T1000 (cell line): Measurements from ENCODE around the gene PRRT1B.
"Not testable (repeated sequence)": the region's sequence is repeated elsewhere in the genome, so short reads cannot be mapped to it uniquely, and the experiment has no call there.

Experiments used
- DNase-seq: peaks from one replicate; lab custom pipeline; 2025; ENCODE audit warnings: mixed read lengths; lab: John Stamatoyannopoulos, UW

The PRRT1B gene

DNA sequence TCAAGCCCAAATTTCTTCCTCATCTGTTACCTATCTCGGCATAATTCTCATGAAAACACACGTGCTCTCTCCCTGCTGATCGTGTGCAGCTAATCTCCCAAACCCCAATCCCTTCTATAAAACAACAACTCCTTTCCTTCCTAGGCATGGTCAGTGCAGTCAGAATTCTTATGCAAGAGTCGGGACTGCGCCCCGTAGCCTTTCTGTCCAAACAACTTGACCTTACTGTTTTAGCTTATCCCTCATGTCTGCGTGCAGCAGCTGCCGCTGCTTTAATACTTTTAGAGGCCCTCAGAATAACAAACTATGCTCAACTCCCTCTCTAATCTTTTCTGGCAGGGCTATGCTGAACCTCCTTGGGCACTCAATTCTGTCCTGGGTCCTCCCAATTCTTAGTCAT, 5.1 kb downstream of the PRRT1B start:
- DNase-seq = not testable (repeated sequence)

DNA sequence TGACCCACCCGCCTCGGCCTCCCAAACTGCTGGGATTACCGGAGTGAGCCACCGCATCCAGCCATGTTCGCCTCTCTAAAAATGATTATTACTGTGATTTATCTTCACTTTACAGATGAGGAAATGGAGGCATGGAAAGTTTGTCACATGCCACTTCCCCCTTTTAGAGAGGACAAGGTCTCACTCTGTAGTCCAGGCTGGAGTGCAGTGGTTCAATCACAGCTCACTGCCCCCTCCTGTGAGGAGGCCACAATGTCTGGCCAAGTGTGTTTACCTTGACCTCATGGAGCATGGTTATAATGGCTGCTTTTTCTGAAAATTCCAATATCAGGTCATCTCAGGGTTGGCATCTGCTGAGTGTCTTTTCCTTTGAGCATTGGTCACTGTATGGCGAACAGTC, 6.7 kb downstream of the PRRT1B start:
- no peak for DNase-seq

DNA sequence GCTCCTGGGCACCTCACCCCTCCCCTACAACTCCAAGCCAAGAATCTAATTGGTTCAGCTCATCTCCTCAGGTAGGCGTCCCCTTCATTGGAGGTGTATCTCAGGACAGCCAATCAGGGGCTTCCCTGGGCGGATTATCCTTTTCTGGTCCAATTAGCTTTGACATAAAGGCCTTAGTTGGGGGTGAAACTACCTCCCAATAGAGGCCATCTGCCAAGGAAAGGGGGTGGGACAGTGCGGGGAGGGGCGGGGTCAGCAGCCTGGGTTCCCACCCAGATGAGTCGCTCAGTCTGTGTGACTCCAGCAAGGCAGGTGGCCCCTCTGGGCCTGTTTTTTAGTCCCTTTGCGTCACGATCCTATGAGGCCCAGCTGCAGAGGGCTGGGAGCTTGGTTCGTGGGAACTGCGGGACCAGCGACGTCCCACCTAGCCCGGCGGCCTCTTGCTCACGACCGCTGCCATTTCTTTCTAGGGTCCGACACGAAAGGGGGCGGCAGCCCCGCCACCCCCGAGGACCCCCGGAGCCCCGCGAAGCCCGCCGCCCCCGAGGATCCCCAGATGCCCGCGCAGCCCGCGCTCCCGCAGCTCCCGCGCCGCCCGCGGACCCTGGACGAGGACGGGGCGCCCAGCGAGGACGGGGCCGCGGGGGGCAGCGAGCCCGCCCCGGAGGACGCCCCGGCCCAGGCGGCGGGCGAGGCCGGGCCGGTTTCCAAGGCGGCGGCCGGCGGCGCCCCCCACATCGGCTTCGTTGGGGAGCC, 8.9 kb downstream of the PRRT1B start:
- DNase-seq = no peak

DNA sequence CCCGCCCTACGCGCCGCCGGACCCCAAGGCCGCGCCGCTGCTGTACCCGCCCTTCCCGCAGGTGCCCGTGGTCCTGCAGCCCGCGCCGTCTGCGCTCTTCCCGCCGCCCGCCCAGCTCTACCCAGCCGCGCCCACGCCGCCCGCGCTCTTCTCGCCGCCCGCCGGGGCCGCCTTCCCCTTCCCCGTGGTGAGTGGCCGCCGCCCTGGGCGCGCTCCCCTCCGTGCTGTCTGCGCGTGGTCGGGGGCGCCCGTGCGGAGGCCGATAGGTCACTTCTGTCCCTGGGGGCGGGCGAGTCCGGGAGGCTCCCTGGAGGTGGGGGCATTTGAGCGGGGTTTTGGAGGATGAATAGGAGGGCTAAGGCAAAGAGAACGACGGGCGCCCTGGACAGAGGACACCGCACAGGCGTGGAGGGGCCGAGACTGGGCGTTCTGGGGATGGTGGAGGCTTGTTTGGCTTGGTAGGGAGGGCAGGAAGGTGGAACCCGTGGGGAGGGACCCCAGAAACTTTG, 9.6 kb downstream of the PRRT1B start:
- DNase-seq = no peak

DNA sequence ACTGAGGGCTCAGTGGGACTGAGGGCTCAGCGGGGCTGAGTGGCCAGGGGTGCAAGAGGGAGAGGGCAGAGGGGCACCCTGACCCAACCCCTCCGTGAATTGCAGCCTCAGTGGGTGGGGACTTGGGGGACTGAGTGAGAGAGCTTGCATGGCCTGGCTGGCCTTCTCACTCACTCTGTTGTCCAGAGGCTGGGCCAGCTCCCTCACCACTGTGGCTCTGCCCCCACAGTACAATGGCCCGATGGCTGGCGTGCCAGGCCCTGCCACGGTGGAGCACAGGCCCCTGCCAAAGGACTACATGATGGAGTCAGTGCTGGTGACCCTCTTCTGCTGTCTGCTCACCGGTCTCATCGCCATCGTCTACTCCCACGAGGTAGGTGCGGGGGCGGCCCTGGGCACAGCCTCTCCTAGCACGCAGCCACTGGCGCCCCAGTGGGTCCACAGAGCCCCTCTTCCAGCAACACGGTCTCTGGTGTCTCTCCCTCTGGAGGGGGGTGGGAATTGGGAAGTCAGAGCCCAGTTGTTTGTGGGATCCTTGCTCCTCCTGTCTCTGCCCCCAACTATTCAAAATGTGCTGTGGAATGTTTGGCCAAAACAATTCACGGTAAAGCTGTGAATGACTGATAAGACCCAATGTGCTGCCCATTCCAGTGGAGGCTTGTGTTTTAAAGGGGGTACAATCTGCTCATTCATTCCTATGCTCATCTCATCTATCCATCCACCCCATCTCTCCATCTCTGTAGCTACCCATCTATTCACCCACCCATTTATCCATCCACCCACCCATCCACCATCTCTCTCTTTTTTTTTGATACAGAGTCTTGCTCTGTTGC, 10.7 kb downstream of the PRRT1B start:
- no peak for DNase-seq

DNA sequence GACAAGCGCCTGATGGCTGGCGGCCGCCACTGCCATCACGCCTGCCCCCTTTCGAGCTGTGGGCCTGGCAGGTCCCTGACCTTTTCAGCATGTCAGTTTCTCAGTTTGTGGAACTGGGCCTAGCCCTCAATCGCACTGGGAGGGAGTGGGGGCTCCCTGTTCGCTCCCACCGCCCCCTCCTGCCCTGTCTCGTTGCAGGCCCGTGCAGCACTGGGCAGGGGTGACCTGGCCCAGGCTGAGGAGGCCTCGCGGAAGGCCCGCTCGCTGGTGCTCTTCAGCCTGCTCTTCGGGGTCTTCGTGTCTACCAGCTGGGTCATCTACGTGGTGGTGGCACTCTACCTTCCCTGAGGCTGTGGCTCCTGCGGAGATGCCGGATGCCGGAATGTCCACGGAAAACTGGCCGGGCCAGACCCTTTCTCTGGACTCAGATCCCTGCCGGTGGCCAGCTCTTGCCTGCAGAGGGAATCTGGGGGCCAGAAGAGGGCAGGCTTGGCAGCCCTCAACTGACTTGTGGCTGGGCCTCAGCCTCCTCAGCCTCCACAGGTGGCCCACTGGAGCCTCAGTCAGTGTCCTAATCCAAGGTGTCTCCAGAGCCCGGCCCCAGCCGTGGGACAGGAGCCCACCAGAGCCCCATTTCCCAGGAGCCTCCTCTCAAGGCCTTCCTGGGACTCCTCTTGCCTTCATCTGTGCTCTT, 12.7 kb downstream of the PRRT1B start:
- DNase-seq = no peak

DNA sequence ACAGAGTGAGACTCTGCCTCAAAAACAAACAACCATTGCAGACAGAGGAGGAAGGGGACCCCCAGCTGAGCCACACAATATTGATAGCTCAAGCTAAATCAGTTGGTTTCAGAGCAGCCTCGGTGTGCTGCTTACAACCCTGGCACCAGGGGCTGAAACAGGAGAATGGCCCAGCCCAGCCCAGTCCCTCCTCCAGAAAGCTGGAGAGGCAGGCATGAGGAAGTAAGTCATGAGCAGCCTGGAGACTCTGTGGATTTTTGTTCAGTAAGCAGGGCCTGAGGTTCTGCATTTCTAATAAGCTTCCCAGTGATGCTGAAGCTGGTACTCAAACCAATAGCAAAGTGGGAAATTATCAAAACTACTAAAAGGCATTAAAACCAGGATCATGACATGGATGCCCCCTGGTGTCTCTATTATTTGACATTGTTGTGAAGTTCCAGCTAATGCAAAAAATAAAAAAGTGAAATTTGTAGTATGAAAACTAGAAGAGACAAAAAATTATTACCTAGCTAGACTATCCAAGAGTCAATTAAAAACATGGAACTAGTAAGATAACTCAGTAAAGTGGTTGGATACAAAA, 14.2 kb downstream of the PRRT1B start:
- DNase-seq = no peak

DNA sequence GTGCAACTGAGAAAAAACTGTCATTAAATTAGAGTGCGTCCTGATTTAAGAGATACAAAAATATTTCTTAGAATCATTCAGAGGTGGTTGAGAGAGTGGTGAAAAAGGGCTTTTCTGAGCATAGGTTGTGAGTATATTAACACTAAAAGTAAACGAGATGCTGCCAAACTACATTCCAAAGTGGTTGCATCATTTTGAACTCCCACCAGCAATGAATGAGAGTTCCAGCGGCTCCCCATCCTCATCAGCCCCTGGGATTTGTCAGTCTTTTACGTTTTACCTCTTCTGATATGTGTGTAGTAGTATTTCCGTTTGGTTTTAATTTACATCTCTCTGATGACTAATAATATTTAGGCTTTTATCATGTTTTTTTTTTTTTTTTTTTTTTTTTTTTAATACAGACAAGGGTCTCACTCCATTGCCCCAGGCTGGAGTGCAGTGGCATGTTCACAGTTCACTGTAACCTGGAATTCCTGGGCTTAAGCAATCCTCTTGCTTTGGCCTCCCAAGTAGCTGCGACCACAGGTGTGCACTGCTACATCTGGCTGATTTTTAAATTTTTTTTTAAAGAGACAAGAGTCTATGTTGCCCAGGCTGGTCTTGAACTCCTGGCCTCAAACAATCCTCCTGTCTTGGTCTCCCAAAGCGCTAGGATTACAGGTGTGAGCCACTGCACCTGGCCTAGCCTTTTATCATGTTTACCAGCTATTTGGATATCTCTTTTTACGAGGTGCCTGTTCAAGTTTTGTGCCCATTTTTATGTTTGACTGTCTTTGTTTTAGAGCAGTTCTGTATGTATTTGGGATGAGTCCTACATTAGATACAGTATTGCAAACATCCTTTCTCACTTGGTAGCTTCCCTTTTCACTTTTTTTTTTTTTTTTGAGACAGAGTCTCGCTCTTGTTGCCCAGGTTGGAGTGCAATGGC, 17.0 kb downstream of the PRRT1B start:
- no peak for DNase-seq

DNA sequence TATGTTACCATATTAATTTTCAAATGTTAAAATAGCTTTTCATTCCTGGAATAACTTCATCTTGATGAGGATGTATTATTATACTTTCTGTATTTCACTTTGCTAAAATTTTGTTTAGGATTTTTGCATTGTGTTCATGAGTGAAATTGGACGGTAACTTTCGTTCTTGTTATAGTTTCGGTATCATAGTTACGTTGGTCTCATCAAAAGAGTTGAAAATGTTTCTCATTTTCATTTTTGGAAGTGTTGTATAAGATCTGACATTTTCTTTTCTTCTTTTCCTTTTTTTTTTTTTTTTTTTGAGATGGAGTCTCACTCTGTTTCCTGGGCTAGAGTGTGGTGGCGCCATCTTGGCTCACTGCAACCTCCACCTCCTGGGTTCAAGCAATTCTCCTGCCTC, 20.0 kb downstream of the PRRT1B start:
- DNase-seq = no peak

DNA sequence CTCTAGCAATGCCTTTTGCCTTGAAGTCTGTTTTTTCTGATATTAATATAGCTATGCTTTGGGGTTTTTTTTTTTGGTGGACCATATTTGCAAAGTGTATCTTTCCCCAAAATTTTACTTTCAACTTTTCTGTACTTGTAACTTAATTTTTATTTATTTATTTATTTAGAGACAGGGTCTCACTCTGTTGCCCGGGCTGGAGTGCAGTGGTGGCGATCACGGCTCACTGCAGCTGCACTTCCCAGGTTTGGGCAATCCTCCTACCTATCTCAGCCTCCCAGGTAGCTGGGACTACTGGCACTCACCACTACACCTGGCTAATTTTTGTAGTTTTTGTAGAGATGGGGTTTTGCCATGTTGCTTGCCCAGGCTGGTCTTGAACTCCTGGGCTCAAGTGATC, 20.8 kb downstream of the PRRT1B start:
- no peak for DNase-seq

DNA sequence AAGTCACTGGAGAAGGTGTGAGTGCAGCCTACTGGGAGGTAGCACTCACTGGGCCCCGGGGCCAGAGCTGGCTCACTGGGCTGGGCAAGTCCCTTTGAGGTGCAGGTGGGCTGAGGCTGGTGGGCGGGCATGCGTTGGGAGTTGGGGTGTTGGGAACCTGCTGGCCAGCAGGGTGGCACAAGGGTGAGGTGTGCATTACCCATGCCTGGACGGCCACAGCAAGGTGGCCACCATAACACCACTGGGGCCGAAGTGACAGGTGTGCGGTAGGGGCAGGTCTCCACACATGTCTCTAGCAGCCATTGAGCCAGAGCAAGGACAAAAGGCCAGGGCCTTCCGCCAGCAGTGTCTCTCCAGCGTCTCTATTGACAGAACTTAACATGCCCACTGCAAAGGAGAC, 22.6 kb downstream of the PRRT1B start:
- no peak for DNase-seq

DNA sequence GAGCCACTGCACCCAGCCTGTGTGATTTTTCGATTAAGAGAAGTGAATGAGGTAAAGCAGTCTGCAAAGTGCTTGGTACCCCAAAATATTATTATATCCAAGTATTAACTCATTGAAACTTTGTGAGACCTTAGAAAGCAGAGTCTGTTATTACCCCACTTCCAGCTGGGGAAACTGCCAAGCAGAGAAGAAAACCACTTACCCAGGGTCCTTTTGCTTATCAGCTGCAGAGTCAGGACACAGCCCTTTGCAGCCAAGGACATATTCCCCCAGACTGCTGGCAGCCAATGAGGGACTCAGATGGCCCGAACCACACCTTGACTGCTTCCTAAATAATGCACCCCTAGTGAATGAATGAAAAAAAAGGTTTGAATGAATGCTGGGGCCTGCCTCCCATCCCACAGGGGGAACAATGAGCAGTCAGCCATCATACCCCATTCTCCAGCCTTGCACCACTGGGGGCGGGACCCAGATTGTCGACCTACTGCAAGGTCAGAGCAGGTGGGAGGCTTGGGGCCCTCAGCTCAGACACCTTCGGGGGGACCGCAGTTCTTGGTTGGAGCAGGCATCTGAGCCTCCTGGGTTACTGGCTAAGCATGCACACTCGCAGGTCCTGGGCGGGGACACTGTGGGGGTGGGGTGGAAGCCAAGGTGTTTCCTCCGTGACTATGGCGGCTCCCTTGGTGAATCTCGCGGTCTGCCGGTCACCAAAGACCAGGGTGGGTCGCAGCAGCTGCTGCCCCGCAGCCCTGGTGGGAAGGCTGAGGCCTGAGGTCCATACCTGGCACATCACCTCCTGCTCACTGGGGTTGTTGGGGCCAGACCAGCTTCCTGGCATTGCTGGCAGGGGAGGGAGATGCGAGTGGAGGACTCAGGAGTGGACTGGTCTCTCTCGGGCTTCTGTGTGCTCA, 29.7 kb downstream of the PRRT1B start:
- DNase-seq = no peak

DNA sequence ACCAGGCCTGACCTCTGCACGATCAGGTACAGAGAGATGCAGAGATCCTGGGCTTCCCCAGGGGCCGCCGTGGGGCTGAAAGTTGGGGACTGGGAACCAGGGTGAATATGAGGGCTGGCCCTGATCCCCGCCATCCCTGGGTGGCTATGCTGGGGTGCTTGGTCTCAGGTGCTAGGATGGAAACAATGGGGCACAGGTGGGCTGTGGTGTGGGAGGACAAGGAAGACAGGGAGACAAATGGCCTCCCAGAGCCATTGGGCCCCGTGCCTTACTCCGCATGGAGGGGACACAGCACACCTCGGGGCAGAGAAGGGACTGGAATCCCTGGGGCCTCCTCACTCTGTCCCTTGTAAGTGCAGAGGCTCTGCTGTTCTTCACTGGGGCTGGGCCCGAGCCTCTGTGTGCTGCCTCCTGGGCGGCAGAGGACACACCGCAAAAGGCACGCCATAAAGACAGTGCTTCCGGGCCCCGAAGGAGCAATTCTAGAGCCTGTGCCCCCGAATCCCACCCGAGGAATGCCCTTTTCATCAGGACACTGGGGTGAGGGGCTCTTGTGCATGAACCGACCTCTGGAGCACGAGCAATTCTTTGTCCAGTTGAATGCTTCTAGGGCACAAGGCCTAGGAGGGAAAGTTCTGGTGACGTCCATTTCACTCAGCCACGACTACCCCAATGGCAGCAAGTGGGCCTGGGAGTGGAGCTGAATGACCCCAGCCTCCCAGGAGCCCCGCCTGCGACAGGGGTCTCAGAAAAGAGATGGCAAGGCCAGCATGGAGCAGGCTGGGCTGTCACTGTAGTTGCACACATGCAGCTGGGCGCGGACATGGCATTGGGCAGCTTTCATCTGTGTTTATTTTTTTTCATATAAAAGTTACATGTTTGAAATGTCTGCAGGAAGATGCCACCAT, 30.9 kb downstream of the PRRT1B start:
- DNase-seq = no peak

DNA sequence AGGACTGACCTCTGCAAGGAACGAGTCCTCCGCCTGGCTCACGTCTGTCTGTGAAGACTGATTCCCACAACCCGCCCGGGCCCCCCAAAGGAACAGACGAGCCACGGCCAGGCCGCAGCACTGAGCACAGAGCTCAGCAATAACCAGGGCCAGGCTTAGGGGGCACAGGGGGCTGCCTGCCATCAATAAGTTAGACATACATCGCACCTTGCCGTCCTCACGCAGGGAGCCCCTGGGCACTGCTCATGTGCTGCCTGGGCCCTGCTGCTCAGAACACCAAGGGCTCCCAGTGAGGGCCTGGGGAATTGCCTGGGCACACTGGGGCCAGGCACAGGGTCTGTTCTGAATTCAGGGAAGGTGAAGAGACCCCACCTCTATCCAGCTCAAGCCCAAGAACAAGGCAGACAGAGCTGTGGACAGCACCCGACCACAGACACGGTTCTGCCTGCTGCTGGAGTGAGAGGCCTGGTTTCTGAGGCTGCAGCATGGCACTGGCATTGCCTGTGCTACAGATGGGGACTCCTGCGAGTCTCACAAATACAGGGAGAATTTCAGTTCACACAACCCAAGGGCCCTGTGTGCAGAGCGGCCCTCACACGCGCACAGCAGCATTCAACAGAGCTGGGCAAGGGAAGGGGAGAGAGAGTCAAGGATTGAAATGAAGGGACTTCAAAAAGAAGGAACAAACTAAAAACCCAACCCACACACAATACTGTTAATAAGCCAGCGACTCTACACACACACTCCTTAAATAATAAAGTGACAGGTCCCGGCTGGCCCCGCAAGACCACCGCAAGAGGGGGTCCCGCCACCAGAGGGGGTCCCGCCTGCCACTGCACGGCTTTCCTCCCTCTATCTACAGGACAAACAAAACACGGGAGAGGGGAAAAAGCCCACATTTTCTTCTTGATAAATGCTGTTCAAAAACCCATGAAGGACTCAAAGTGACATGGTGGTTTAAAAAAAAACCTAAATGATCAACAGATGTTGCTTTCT, 32.0 kb downstream of the PRRT1B start:
- no peak for DNase-seq

DNA sequence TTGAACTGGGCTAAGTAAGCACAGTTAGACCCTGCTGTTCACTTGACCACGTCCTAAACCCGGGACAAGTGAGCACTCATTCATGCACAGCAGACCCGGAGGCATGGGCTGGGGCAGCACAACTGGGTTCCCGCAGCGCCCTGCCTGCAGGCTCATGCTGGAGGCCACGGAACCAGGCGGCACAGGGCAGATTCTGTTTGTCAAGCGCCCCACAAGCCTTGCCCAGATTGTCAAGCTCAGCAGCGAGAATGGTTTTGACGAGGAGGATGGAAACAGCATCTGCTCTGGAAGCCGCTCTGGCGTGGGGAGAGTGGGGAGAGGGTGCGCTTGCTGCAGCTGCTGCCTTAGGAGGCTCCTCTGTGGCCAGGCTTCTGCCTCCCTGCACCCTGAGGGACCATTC, 32.7 kb downstream of the PRRT1B start:
- DNase-seq = no peak

DNA sequence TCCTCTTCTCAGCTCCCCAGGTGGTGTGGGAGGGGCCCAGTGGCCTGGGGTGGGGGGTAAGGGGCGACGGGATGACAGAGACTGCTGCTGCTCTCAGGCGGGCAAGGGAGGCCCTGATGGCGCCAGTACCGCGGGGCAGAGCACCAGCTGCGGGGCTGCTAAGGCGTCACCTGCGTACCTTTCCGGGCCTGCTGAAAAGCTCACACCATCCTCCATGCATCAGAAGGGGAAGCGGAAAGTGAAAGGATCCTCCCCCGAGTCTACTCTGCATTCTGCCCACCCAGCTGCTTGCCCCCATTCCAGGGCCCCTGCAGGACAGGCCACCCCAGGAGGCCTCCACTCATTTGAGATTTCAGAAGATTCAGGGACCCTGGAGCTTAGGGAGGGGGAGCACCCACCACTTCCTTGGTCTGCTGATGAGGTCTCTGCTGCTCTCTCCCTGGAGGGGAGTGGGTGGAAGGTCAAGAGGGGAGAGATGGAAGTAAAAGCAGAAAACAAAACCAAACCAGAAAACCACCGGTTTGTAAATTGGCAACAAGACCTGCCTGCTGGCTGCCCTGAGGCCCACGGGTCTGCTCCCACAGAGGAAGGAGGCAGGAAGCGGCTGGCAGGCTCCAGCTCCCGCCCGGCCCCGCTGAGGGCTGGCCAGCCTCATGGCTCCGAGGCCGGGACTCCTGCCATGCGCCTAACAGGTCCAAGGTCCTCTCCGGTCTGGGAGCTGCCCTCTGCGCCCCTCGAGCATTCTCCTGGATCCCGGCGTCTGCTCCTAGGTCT, 33.6 kb downstream of the PRRT1B start:
- no peak for DNase-seq

DNA sequence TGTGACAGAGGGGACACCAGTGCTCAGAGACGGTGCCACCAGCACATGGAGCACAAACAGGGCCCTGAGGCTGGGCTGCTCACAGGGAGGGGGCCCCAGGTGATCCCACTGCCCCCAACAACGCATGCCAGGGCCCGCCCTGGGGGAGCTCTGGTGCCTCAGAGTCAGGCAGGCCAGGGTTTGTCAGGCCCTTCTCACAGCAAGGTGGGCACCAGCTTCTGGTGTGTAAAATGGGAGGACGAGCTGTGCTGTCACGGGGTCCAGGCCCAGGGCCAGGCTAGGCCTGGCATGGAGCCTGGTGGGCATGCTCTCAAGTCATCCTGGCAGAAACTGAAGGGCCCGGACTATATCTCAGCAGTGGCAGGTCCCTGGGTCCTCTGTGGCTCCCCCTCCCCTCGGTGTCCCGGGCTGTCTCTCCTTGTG, 34.5 kb downstream of the PRRT1B start:
- no peak for DNase-seq
